Fibroblast of lung (primary cell): ENCODE measurements around the gene CAPN15.

Experiments
- CTCF ChIP-seq, 2 donors: IDR thresholded peaks in 1 of 2; conservative IDR thresholded peaks in 1 of 2; 1 replicate in 1 of 2; 2 replicates in 1 of 2; pipeline ENCODE4 v1.5.1; 2011 to 2012; ENCODE audit warnings: low read length in 2 of 2, control low read depth in 1 of 2, inconsistent platforms in 1 of 2, low read depth in 1 of 2, mild to moderate bottlenecking in 1 of 2
- EZH2 ChIP-seq: IDR thresholded peaks from 2 replicates; pipeline ENCODE4 v1.5.1; 2012; ENCODE audit warnings: low read length, control low read depth, mild to moderate bottlenecking; ENCODE audit errors: missing control alignments

GRCh38 chr16:568401-569258, 41.1 kb downstream of the CAPN15 start:
- TF ChIP-seq CTCF (conservative IDR thresholded peaks at IDR 0.05 in 1 of 2, IDR thresholded peaks at IDR 0.05 in 1 of 2; ENCODE audit: low read depth in 1 of 2, low read length in 2 of 2) (no peak), EZH2 (no peak)
